ENCODE measurements around the gene TYMP. TPM values are rescaled to one million over a fixed set of nuclear protein-coding genes. Genes with fewer than 3 reads are reported as not detected.

TYMP gene
- polyA plus RNA-seq, 2 donors: 35.7 to 48.0 TPM

DNA sequence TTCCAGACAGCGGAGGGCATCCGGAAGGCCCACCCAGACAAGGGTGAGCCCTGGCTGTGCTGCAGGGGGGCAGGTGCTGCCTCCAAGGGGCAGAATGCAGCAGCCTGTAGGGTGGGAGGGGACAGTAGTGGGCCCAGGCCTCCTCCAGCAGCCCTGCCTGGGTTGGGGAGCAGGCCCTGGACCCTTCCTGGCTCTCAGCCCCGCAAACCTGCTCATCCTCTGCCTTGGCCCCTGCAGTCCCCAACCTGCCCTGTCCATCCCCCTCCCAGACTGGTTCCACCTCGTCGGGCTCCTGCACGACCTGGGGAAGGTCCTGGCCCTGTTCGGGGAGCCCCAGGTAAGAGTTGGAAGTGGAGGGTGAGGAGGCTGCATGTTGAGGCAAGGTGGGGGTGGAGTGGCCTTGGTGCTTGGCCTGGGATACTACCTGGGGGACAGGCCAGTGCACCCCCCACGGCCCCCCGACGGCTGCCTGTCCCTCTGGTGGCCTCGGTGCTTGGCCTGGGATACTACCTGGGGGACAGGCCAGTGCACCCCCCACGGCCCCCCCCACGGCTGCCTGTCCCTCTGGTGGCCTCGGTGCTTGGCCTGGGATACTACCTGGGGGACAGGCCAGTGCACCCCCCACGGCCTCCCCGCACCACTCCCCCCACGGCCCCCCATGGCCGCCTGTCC is 41.7 kb downstream of the TYMP start:
- WGBS, 2 donors: 78 to 85% methylated on average over 14 to 18 of the region's 18 CpGs
- Histone ChIP-seq H3K27me3 (ENCODE audit: control insufficient read depth in 1 of 2, insufficient read depth in 2 of 2, low read length in 2 of 2) (no peaks in the 10 kb centered on the region), H3K9me3 (ENCODE audit: control insufficient read depth in 2 of 2, insufficient read depth in 1 of 2, low read depth in 1 of 2, low read length in 1 of 2) (no peaks in the 10 kb centered on the region), H3K4me3 (ENCODE audit: low read depth in 1 of 2, low read length in 2 of 2) (no peak overlapping the region), H3K36me3 (ENCODE audit: control insufficient read depth in 2 of 2, insufficient read depth in 2 of 2, low read length in 1 of 2) (peaks cover 0 to under 1% of the 10 kb centered on the region in 2 donors), H3K4me1 (ENCODE audit: control insufficient read depth in 2 of 2, insufficient read depth in 2 of 2, low read length in 1 of 2) (peaks cover 0 to 4% of the 10 kb centered on the region in 2 donors), H3K27ac (ENCODE audit: low read depth in 2 of 2, low read length in 1 of 2) (no peak overlapping the region)

GRCh38 chr22:50487290-50488005 is 42.4 kb downstream of the TYMP start:
- no peaks in the 10 kb centered on the region for H3K27me3 ChIP-seq (ENCODE audit: control insufficient read depth in 1 of 2, insufficient read depth in 2 of 2, low read length in 2 of 2)
- H3K27ac ChIP-seq (ENCODE audit: low read depth in 2 of 2, low read length in 1 of 2): no peak overlapping the region
- H3K9me3 ChIP-seq (ENCODE audit: control insufficient read depth in 2 of 2, insufficient read depth in 1 of 2, low read depth in 1 of 2, low read length in 1 of 2): no peaks in the 10 kb centered on the region
- WGBS, 2 donors: 79 to 80% methylated on average over 23 of the region's 23 CpGs
- H3K4me1 ChIP-seq (ENCODE audit: control insufficient read depth in 2 of 2, insufficient read depth in 2 of 2, low read length in 1 of 2): peaks cover 0 to 7% of the 10 kb centered on the region in 2 donors
- H3K36me3 ChIP-seq (ENCODE audit: control insufficient read depth in 2 of 2, insufficient read depth in 2 of 2, low read length in 1 of 2): peaks cover 0 to 1% of the 10 kb centered on the region in 2 donors
- no peak overlapping the region for H3K4me3 ChIP-seq (ENCODE audit: low read depth in 1 of 2, low read length in 2 of 2)

GRCh38 chr22:50486561-50487289 is 43.1 kb downstream of the TYMP start, which contains the start of gene MIOX:
Gene MIOX (plus strand): TSS chr22:50486859. CDS start chr22:50486898, 39 bp downstream.
- 66 to 72% methylated on average over 23 of the region's 23 CpGs for WGBS, 2 donors
- H3K4me3 ChIP-seq (ENCODE audit: low read depth in 1 of 2, low read length in 2 of 2): no peak within 1 kb of the TSS
- H3K4me1 ChIP-seq (ENCODE audit: control insufficient read depth in 2 of 2, insufficient read depth in 2 of 2, low read length in 1 of 2): peaks cover 0 to 7% of the 10 kb centered on the region in 2 donors
- no peak within 1 kb of the TSS for H3K27ac ChIP-seq (ENCODE audit: low read depth in 2 of 2, low read length in 1 of 2)
- no peaks in the 10 kb centered on the region for H3K9me3 ChIP-seq (ENCODE audit: control insufficient read depth in 2 of 2, insufficient read depth in 1 of 2, low read depth in 1 of 2, low read length in 1 of 2)
- peaks cover 0 to 1% of the 10 kb centered on the region in 2 donors for H3K36me3 ChIP-seq (ENCODE audit: control insufficient read depth in 2 of 2, insufficient read depth in 2 of 2, low read length in 1 of 2)
- H3K27me3 ChIP-seq (ENCODE audit: control insufficient read depth in 1 of 2, insufficient read depth in 2 of 2, low read length in 2 of 2): no peaks in the 10 kb centered on the region

DNA sequence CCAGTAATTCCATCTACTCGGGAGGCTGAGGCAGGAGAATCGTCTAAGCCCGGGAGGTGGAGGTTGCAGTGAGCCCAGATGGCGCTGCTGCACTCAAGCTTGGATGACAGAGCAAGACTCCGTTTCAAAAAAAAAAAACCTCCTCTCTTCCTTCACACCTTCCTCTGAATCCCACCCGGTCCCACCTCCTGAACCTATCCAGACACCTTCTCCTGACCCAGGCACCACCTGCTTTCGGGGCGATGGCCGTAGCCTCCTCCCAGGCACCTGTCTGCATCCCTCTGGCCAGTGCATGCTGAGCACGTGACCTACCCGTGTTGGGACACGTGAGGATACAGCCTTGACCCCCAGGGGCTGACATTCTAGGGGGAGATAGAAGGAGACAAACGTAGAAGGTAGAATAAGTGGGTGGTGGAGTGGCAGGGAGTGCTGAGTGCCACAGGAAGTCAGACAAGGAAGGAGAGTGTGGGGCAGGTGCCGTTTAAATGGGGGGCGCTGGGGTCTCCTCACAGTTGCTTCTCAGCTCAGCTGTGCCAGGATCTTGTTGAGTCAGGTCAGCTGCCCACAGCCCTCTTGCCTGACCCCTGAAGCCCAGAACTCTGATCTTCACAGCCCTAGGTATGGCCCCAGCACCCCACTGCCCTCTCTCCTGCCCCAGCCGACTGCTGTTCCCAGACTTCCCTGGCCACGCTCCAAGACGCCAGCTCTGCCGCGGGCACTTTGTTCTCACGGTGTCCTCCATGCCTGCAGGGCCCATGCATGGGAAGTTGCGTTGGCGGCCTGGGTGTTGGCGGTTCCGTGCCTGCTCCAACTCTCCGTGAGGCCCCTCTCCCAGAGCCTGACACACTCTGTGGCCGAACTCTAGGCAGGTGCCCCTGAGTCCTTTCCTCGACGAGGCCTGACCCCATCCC is 44.3 kb downstream of the TYMP start:
- Histone ChIP-seq H3K27me3 (ENCODE audit: control insufficient read depth in 1 of 2, insufficient read depth in 2 of 2, low read length in 2 of 2) (no peaks in the 10 kb centered on the region), H3K4me1 (ENCODE audit: control insufficient read depth in 2 of 2, insufficient read depth in 2 of 2, low read length in 1 of 2) (peaks cover 0 to 12% of the 10 kb centered on the region in 2 donors)
- WGBS, 2 donors: 52 to 55% methylated on average over 29 of the region's 29 CpGs

DNA sequence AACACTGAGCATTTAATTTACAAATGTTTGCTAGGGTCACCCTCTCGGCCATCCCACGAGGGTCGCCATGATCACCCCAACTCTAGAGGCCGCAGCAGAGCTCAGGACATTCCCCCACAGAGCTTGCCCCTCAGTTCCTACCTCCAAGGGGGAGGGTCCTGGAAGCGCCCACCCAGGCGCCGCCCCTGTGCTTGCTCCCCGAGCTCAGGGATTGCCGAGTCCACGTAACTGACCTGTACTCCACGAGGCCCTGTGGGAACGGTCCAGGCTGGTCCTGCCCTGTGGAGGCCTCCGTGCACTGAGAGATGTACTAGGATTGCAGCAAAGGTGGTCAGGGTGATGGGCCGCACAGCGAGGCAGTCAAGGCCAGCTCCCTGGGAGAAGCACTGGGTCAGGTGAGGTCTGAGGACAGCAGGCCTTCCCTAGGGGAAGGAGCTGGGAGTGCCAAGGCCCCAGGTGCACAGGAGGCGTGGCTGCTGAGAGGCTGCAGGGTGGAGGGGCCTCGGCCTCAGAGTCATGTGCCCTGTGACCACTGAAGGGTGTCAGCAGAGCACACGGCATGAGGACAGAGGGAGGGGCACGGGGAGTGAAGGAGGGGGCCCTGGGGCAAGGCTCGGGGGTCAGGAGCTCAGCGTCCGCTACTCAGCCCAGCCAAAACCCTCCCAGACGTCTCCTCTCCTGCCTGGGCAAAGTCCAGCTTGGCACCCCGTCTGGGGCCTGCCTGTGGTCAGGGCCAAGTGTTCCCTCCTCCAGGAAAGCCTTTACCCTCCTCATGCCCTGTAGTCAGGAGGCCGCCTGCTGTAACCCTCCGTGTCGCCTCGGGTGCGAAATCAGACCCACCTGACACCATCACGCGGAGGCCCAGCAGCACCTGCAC is 45.6 kb downstream of the TYMP start:
- H3K36me3 ChIP-seq (ENCODE audit: control insufficient read depth in 2 of 2, insufficient read depth in 2 of 2, low read length in 1 of 2): peaks cover 0 to 1% of the 10 kb centered on the region in 2 donors
- WGBS, 2 donors: 75 to 84% methylated on average over 31 of the region's 31 CpGs
- no peak overlapping the region for H3K4me3 ChIP-seq (ENCODE audit: low read depth in 1 of 2, low read length in 2 of 2)
- peaks cover 0 to 12% of the 10 kb centered on the region in 2 donors for H3K4me1 ChIP-seq (ENCODE audit: control insufficient read depth in 2 of 2, insufficient read depth in 2 of 2, low read length in 1 of 2)
- no peaks in the 10 kb centered on the region for H3K27me3 ChIP-seq (ENCODE audit: control insufficient read depth in 1 of 2, insufficient read depth in 2 of 2, low read length in 2 of 2)
- H3K9me3 ChIP-seq (ENCODE audit: control insufficient read depth in 2 of 2, insufficient read depth in 1 of 2, low read depth in 1 of 2, low read length in 1 of 2): no peaks in the 10 kb centered on the region
- H3K27ac ChIP-seq (ENCODE audit: low read depth in 2 of 2, low read length in 1 of 2): no peak overlapping the region

More for the DNA sequence above, 44.3 kb downstream of the TYMP start:
- no peaks in the 10 kb centered on the region for H3K9me3 ChIP-seq (ENCODE audit: control insufficient read depth in 2 of 2, insufficient read depth in 1 of 2, low read depth in 1 of 2, low read length in 1 of 2)
- H3K4me3 ChIP-seq (ENCODE audit: low read depth in 1 of 2, low read length in 2 of 2): no peak overlapping the region
- H3K36me3 ChIP-seq (ENCODE audit: control insufficient read depth in 2 of 2, insufficient read depth in 2 of 2, low read length in 1 of 2): peaks cover 0 to 1% of the 10 kb centered on the region in 2 donors
- no peak overlapping the region for H3K27ac ChIP-seq (ENCODE audit: low read depth in 2 of 2, low read length in 1 of 2)

DNA sequence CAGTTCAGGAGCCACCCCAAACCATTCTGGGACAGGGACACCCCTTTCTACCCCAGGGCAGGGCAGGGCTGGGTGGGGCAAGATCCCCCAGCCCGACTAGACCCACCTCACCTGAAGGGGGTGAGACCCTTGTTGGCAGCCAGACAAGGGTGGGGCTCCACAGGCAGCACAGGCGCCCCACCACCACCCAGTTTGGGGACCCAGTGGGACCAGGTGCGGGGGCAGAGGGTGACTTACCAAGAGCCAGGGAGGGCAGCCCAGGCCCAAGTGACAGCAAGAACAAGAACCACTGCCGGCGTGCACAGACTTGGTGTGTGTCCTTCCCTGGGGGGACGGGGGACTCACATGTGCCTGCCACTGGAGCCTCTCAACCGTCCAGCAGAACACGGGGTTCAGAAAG is 46.3 kb downstream of the TYMP start:
- Histone ChIP-seq H3K36me3 (ENCODE audit: control insufficient read depth in 2 of 2, insufficient read depth in 2 of 2, low read length in 1 of 2) (peaks cover 0 to 1% of the 10 kb centered on the region in 2 donors), H3K9me3 (ENCODE audit: control insufficient read depth in 2 of 2, insufficient read depth in 1 of 2, low read depth in 1 of 2, low read length in 1 of 2) (no peaks in the 10 kb centered on the region), H3K27ac (ENCODE audit: low read depth in 2 of 2, low read length in 1 of 2) (no peak overlapping the region), H3K4me1 (ENCODE audit: control insufficient read depth in 2 of 2, insufficient read depth in 2 of 2, low read length in 1 of 2) (peaks cover 0 to 12% of the 10 kb centered on the region in 2 donors), H3K27me3 (ENCODE audit: control insufficient read depth in 1 of 2, insufficient read depth in 2 of 2, low read length in 2 of 2) (no peaks in the 10 kb centered on the region), H3K4me3 (ENCODE audit: low read depth in 1 of 2, low read length in 2 of 2) (no peak overlapping the region)
- 80 to 81% methylated on average over 8 of the region's 8 CpGs for WGBS, 2 donors

DNA sequence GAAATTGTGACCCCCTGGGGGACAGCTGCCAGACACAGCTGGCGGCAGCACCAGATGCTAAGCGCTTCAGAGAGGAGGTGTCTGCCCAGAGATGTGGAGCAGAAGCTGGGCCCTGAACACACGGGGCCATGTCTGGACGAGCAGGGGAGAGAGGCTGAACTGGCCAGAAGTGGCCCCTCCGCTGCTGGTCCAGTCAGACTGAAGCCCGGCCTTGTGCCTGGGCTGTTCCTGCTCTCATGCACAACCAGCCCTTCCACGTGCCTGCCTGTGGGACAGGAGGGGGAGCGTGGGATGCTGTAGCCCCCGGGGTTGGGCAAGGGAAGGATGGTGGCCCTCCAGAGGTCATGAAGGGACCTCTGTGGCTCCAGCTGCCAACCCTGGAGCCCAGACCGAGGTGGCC is 46.7 kb downstream of the TYMP start:
- Histone ChIP-seq H3K36me3 (ENCODE audit: control insufficient read depth in 2 of 2, insufficient read depth in 2 of 2, low read length in 1 of 2) (peaks cover 0 to 1% of the 10 kb centered on the region in 2 donors), H3K27ac (ENCODE audit: low read depth in 2 of 2, low read length in 1 of 2) (no peak overlapping the region), H3K4me1 (ENCODE audit: control insufficient read depth in 2 of 2, insufficient read depth in 2 of 2, low read length in 1 of 2) (peaks cover 0 to 12% of the 10 kb centered on the region in 2 donors), H3K4me3 (ENCODE audit: low read depth in 1 of 2, low read length in 2 of 2) (no peak overlapping the region), H3K27me3 (ENCODE audit: control insufficient read depth in 1 of 2, insufficient read depth in 2 of 2, low read length in 2 of 2) (no peaks in the 10 kb centered on the region), H3K9me3 (ENCODE audit: control insufficient read depth in 2 of 2, insufficient read depth in 1 of 2, low read depth in 1 of 2, low read length in 1 of 2) (no peaks in the 10 kb centered on the region)
- WGBS, 2 donors: 77 to 83% methylated on average over 10 of the region's 10 CpGs

All from esophagus (tissue), 2 donors.